ENCODE measurements around the gene TAP1.

DNA sequence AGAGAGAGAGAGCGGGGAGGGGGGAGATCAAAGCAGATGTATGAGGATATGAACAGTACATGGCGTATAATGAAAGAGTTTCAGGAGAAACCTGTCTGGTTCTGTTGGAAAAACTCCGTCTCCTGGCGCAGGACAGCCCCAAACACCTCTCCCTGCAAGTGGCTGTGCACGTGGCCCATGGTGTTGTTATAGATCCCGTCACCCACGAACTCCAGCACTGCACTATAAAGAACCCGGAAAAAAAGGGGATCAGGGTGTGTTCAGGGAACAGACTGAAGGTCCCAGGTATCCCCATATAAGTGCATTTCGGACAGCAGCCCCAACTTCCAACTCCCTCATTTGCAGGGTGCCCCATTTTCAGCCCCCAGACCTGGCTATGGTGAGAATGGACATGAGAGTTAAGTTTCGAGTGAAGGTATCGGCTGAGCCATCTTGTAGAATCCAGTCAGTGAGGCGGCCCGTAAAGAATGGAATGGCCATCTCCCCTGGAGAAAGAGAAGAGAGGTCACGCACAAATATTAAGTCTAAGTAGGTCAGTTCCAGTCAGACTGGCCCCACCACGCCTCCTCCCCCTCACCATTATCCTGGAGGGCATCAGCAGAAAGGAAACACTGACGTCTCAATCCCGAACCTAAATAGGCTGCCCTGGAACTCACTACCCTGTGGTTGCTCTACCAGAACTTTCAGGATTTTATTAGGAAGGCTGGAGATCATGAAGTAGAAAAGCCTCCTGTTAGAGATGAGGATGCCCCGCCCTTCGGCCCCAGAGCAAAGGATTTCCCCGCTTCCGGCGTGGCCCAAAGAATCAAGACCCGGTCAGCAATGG, 1.3 kb downstream of the TAP1 start:
- TF ChIP-seq, protein P1, sequence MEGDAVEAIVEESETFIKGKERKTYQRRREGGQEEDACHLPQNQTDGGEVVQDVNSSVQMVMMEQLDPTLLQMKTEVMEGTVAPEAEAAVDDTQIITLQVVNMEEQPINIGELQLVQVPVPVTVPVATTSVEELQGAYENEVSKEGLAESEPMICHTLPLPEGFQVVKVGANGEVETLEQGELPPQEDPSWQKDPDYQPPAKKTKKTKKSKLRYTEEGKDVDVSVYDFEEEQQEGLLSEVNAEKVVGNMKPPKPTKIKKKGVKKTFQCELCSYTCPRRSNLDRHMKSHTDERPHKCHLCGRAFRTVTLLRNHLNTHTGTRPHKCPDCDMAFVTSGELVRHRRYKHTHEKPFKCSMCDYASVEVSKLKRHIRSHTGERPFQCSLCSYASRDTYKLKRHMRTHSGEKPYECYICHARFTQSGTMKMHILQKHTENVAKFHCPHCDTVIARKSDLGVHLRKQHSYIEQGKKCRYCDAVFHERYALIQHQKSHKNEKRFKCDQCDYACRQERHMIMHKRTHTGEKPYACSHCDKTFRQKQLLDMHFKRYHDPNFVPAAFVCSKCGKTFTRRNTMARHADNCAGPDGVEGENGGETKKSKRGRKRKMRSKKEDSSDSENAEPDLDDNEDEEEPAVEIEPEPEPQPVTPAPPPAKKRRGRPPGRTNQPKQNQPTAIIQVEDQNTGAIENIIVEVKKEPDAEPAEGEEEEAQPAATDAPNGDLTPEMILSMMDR (IDR thresholded peaks at IDR 0.05; ENCODE audit: low read length) = no peak
- no peak for TF ChIP-seq EZH2 (IDR thresholded peaks at IDR 0.05; ENCODE audit: borderline replicate concordance, low read length)

Data from OCI-LY1 (cell line).